Body of pancreas (tissue), 4 donors: ENCODE data around the gene MLPH.

Experiments used
- CTCF ChIP-seq, 7 experiments: fragments of 450-650 bp in 4 of 7; fragments of 200-600 bp in 3 of 7; sonication (generic) in 3 of 7; IDR thresholded peaks; one replicate each; pipeline ENCODE4 v1.5.1; 2016 to 2019; ENCODE audit warnings: antibody characterized with exemption in 7 of 7
- POLR2A ChIP-seq, 3 donors: fragments of 450-650 bp; IDR thresholded peaks; one replicate each; pipeline ENCODE4 v1.6.1; 2016; ENCODE audit warnings: antibody characterized with exemption in 3 of 3, mild to moderate bottlenecking in 2 of 3

- TF ChIP-seq CTCF (IDR thresholded peaks at IDR 0.05) (no peak), POLR2A (IDR thresholded peaks at IDR 0.05) (no peak)
Observed at GRCh38 chr2:237472909-237473877, 13.9 kb upstream of the MLPH start.
